Tibial artery (tissue), 4 donors: ENCODE measurements around the gene ZKSCAN8.

Experiments used
- DNase-seq, 2 donors: peaks; one replicate each; pipeline ENCODE4 v3.0.0-alpha.2; 2019
- H3K27ac ChIP-seq, 2 donors: fragments of 200-600 bp; sonication (generic) in 1 of 2; 1 replicate in 1 of 2; 2 replicates in 1 of 2; pipeline ENCODE4 v1.5.1; 2018 to 2019; ENCODE audit warnings: mild to moderate bottlenecking in 1 of 2
- H3K27me3 ChIP-seq, 2 donors: fragments of 200-600 bp; sonication (generic) in 1 of 2; one replicate each; pipeline versions ENCODE4 v1.5.1 to v1.6.0; 2016 to 2019
- H3K36me3 ChIP-seq, 3 donors: fragments of 200-600 bp; sonication (generic) in 2 of 3; one replicate each; pipeline ENCODE4 v1.5.1; 2016 to 2019; ENCODE audit warnings: mild to moderate bottlenecking in 2 of 3
- H3K4me1 ChIP-seq, 4 donors: fragments of 200-600 bp; sonication (generic) in 2 of 4; 1 replicate in 3 of 4; 2 replicates in 1 of 4; pipeline ENCODE4 v1.5.1; 2016 to 2019
- H3K4me3 ChIP-seq, 2 donors: fragments of 200-600 bp; sonication (generic) in 1 of 2; 1 replicate in 1 of 2; 2 replicates in 1 of 2; pipeline ENCODE4 v1.5.1; 2018 to 2019; ENCODE audit warnings: mild to moderate bottlenecking in 2 of 2
- H3K9me3 ChIP-seq, 3 donors: fragments of 200-600 bp; sonication (generic) in 1 of 3; one replicate each; pipeline ENCODE4 v1.5.1; 2016 to 2019
- CTCF ChIP-seq, 2 experiments: fragments of 200-600 bp in 1 of 2; fragments of 450-650 bp in 1 of 2; IDR thresholded peaks; one replicate each; pipeline ENCODE4 v1.5.1; 2017 to 2019; ENCODE audit warnings: antibody characterized with exemption in 2 of 2, mild to moderate bottlenecking in 1 of 2, moderate library complexity in 1 of 2
- intact Hi-C: fragments of 100-400 bp; cut with DNase I; formaldehyde crosslinking; loops from one replicate; pipeline ENCODE4 v1.15.0; 2023; ENCODE audit warnings: low total_unique reads

ZKSCAN8 gene

GRCh38 chr6:28159029-28159607, 17.4 kb downstream of the ZKSCAN8 start:
- H3K27ac ChIP-seq, result no peak overlapping the region
- peaks cover 0 to 17% (median 7%) of the 10 kb centered on the region in 4 donors for H3K4me1 ChIP-seq
- H3K4me3 ChIP-seq, result no peak overlapping the region
- no peak for DNase-seq
- H3K9me3 ChIP-seq, result no peaks in the 10 kb centered on the region
- no peak for TF ChIP-seq CTCF (IDR thresholded peaks at IDR 0.05)
- H3K36me3 ChIP-seq, result peaks cover 22 to 36% (median 31%) of the 10 kb centered on the region in 3 donors
- intact Hi-C loops, result no loop called here
- H3K27me3 ChIP-seq, result no peaks in the 10 kb centered on the region

- no peak overlapping the region for H3K27ac ChIP-seq
Measured at GRCh38 chr6:28160233-28160632, 18.6 kb downstream of the ZKSCAN8 start.

GRCh38 chr6:28161410-28162079, 19.9 kb downstream of the ZKSCAN8 start:
- intact Hi-C loops, result no loop called here
- Histone ChIP-seq H3K4me1 (peaks cover 0 to 17% (median 7%) of the 10 kb centered on the region in 4 donors), H3K9me3 (no peaks in the 10 kb centered on the region), H3K27me3 (no peaks in the 10 kb centered on the region), H3K27ac (peak overlapping the region in 1 of 2 donors; percentile 38), H3K36me3 (peaks cover 2 to 12% (median 8%) of the 10 kb centered on the region in 3 donors), H3K4me3 (peak overlapping the region; percentile 49 to 51)
- no peak for TF ChIP-seq CTCF (IDR thresholded peaks at IDR 0.05)
- DNase-seq, result peak; percentile 40 to 80

More at GRCh38 chr6:28160233-28160632, 18.6 kb downstream of the ZKSCAN8 start:
- no peak for TF ChIP-seq CTCF (IDR thresholded peaks at IDR 0.05)
- intact Hi-C loops, result no loop called here
- no peak for DNase-seq
- H3K27me3 ChIP-seq, result no peaks in the 10 kb centered on the region
- H3K36me3 ChIP-seq, result peaks cover 11 to 25% (median 20%) of the 10 kb centered on the region in 3 donors
- no peaks in the 10 kb centered on the region for H3K9me3 ChIP-seq
- no peak overlapping the region for H3K4me3 ChIP-seq
- H3K4me1 ChIP-seq, result peaks cover 0 to 17% (median 7%) of the 10 kb centered on the region in 4 donors

GRCh38 chr6:28165563-28165962, 23.9 kb downstream of the ZKSCAN8 start:
- Histone ChIP-seq H3K4me3 (no peak overlapping the region), H3K36me3 (peaks cover 0 to 6% (median 0%) of the 10 kb centered on the region in 3 donors), H3K27ac (no peak overlapping the region), H3K9me3 (no peaks in the 10 kb centered on the region), H3K4me1 (peaks cover 0 to 17% (median 7%) of the 10 kb centered on the region in 4 donors), H3K27me3 (no peaks in the 10 kb centered on the region)
- no peak for DNase-seq
- intact Hi-C loops, result no loop called here
- TF ChIP-seq CTCF (IDR thresholded peaks at IDR 0.05), result no peak

- H3K27me3 ChIP-seq, result no peaks in the 10 kb centered on the region
- intact Hi-C loops, result no loop called here
- no peak overlapping the region for H3K27ac ChIP-seq
- H3K36me3 ChIP-seq, result peaks cover 0 to 9% (median 3%) of the 10 kb centered on the region in 3 donors
- DNase-seq, result no peak
- H3K9me3 ChIP-seq, result no peaks in the 10 kb centered on the region
- TF ChIP-seq CTCF (IDR thresholded peaks at IDR 0.05), result no peak
- peaks cover 0 to 6% (median under 1%) of the 10 kb centered on the region in 4 donors for H3K4me1 ChIP-seq
- H3K4me3 ChIP-seq, result no peak overlapping the region
Measured at GRCh38 chr6:28167068-28167467, 25.4 kb downstream of the ZKSCAN8 start.
